Raji (cell line): Measurements from ENCODE around the gene PSIP1.
A peak's percentile ranks its signal among the peaks of the same experiment; 100 is the strongest.

Source experiments
- POLR2A ChIP-seq: IDR thresholded peaks from 2 replicates; pipeline ENCODE4 v1.6.1; 2011; ENCODE audit warnings: low read depth, low read length, control low read depth; ENCODE audit not compliant: insufficient read depth

Gene PSIP1

DNA sequence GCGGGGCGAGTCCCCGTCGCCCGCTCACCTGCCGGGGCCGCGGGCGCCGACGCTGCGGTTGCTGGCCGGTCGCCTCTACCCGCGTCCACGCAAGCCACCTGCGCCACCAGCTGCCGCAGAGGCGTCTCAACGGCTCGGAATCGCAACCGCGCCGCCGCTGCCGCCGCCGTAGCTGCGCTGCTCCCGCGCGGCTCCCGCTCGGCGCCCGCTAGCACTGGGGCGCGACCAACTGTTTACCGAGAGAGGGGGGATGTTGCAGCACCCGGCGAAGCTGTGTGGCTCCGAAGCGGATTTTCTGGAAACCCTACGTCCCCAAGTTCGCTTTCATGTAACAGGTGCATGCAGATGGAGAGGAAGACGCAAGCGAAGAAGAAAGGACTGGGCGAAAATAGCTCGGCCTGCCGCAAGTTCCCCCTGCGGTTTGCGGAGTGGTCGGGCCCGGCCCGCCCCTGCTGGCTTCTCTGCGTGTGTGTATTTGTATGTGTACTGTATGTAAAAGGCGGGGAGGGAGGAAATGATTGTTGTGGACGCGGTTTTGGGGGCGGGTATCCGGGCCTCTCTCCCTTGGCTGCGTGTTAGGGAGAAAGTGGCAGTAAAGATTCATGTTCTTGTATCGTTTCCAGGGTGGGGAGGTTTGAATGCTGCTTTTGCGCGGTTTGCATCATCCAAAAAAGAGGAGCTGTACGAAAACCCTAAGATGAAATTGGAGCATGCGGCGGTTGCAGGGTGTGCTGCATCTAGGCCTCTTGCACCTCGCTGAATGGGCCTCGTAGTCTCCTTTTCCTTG lies at the start of gene PSIP1:
TSS of gene PSIP1 (minus strand) at position 182 of the 787 bp plus-strand sequence. CDS start 782 bp downstream, outside the sequence.
- TF ChIP-seq POLR2A, result peak; percentile 79

- no peak for TF ChIP-seq POLR2A
Observed at GRCh38 chr9:15553528-15553898, 42.7 kb upstream of the PSIP1 start.

GRCh38 chr9:15552636-15553527 lies 42.1 kb upstream of the PSIP1 start, which contains the start of gene CCDC171:
CCDC171 (plus strand) TSS chr9:15553043; CDS start chr9:15564089, 11,046 bp downstream.
- peak; percentile 94 for TF ChIP-seq POLR2A

- no peak for TF ChIP-seq POLR2A
Observed at GRCh38 chr9:15549611-15550010, 38.8 kb upstream of the PSIP1 start.

GRCh38 chr9:15543047-15543813 lies 32.5 kb upstream of the PSIP1 start:
- no peak for TF ChIP-seq POLR2A

DNA sequence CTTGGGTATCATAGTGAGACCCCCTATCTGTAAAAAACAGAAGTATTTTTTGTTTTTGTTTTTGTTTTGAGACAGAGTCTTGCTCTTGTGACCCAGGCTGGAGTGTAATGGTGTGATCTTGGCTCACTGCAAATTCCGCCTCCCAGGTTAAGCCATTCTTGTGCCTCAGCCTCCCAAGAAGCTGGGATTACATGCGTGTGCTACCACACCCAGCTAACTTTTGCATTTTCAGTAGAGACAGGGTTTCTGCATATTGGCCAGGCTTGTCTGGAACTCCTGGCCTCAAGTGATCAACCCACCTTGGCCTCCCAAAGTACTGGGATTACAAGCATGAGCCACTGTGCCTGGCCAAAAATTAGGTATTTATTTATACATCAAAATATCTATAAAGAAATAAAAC lies 31.9 kb upstream of the PSIP1 start:
- no peak for TF ChIP-seq POLR2A

GRCh38 chr9:15541872-15542271 lies 31.1 kb upstream of the PSIP1 start:
- TF ChIP-seq POLR2A, result no peak

- TF ChIP-seq POLR2A, result no peak
Observed at GRCh38 chr9:15531380-15531779, 20.6 kb upstream of the PSIP1 start.

DNA sequence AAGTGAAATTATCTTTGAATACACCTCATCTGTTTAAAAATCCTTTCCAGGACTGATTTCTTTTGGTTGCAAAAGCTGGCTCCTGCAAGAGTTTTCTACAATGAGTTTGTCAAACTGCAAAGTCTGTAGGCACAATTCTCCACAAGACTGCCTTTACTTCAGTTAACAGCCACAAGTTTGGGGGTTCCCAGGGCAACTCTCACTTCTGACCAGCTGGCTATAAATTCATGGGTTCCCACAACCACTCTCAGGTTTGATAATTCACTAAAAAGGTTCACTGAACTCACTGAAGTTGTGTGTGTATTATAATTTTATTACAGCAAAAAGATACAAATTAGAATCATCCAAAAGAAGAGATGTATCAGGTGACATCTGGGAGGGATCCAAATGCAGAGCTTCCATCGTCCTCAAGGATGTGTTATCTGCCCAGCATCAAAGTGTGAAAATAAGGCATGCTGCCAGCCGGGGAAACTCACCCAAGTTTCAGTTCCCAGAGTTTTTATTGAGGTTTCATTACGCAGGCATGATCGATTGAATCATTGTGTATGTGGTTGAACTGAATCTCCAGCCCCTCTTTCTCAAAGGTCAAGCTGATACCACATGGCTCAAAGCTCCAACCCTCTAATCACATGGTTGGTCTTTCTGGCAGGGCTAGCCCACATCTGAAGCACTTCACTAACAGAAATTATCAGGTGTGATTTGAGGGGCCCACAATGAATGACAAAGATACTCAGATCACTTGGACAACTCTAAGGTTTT lies 19.0 kb upstream of the PSIP1 start:
- TF ChIP-seq POLR2A, result no peak

GRCh38 chr9:15525958-15526357 lies 15.2 kb upstream of the PSIP1 start:
- TF ChIP-seq POLR2A, result no peak

- no peak for TF ChIP-seq POLR2A
Observed at GRCh38 chr9:15524845-15525455, 14.2 kb upstream of the PSIP1 start.

- TF ChIP-seq POLR2A, result no peak
Observed at GRCh38 chr9:15522130-15522755, 11.5 kb upstream of the PSIP1 start.

DNA sequence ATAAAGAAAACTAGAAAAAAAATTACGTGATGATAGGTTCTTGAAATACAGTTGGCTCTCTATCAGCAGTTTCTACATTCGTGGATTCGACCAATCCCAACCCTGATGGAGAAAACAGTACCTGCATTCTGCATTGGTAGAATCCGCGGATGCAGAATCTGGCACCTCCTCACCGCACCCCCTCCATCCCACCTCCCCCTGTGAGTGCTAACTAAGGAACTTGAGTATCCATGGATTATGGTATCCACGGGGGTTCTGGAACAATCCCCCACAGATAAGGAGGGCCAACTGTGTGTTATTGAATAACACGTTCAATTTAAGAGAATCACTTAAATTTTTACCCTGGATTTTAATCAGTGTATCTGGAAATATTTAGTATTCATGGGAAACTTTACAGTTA lies 10.5 kb upstream of the PSIP1 start:
- TF ChIP-seq POLR2A, result no peak

GRCh38 chr9:15519831-15520230 lies 9.1 kb upstream of the PSIP1 start:
- TF ChIP-seq POLR2A, result no peak

- TF ChIP-seq POLR2A, result no peak
Observed at GRCh38 chr9:15513335-15513734, 2.6 kb upstream of the PSIP1 start.
